ENCODE measurements around the gene FHOD3.

- no peak for TF ChIP-seq POLR2AphosphoS5 (IDR thresholded peaks at IDR 0.05; ENCODE audit: low read depth)
- no peak for TF ChIP-seq CTCF (conservative IDR thresholded peaks at IDR 0.05; ENCODE audit: low read depth in 2 of 2)
- TF ChIP-seq EZH2 (IDR thresholded peaks at IDR 0.05; ENCODE audit: low read depth, unreplicated experiment) = no peak
- TF ChIP-seq ETS1 (IDR thresholded peaks at IDR 0.05) = no peak
- no peak for TF ChIP-seq CREB1 (CRISPR knock-in tag; IDR thresholded peaks at IDR 0.05; ENCODE audit: low read depth)
- no peak for TF ChIP-seq JUNB (IDR thresholded peaks at IDR 0.05; ENCODE audit: unreplicated experiment)
- TF ChIP-seq ZNF114 (CRISPR knock-in tag; IDR thresholded peaks at IDR 0.05) = no peak
- no peak for TF ChIP-seq ZNF331 (CRISPR knock-in tag; IDR thresholded peaks at IDR 0.05; ENCODE audit: low read depth)
- TF ChIP-seq EZH2phosphoT487 (IDR thresholded peaks at IDR 0.05; ENCODE audit: unreplicated experiment) = no peak
- no peak for TF ChIP-seq REST (IDR thresholded peaks at IDR 0.05; ENCODE audit: unreplicated experiment)
- no peak for TF ChIP-seq STAT1 (IDR thresholded peaks at IDR 0.05; ENCODE audit: unreplicated experiment)
- TF ChIP-seq NANOG (IDR thresholded peaks at IDR 0.05; ENCODE audit: borderline replicate concordance) = no peak
- no peak for TF ChIP-seq ZNF462 (CRISPR knock-in tag; IDR thresholded peaks at IDR 0.05)
Observed at GRCh38 chr18:36658611-36659010, 361.1 kb downstream of the FHOD3 start.
